ENCODE measurements around the gene EIF3A. TPM values are rescaled to one million over a fixed set of nuclear protein-coding genes. Genes with fewer than 3 reads are reported as not detected.

EIF3A gene
- polyA plus RNA-seq, 1 donor from 2014 or later = 38.6 TPM

GRCh38 chr10:119061352-119061751, 19.3 kb downstream of the EIF3A start:
- TF ChIP-seq CTCF (IDR thresholded peaks at IDR 0.05; ENCODE audit: poor library complexity, severe bottlenecking) = no peak
- no peak for TF ChIP-seq SMC3 (conservative IDR thresholded peaks at IDR 0.05; ENCODE audit: poor library complexity)
- no peak for TF ChIP-seq MXI1 (conservative IDR thresholded peaks at IDR 0.05; ENCODE audit: poor library complexity, severe bottlenecking)
- no peak for TF ChIP-seq EP300 (conservative IDR thresholded peaks at IDR 0.05; ENCODE audit: poor library complexity, severe bottlenecking)
- TF ChIP-seq EZH2 (IDR thresholded peaks at IDR 0.05; ENCODE audit: borderline replicate concordance, insufficient read depth, low read length, poor library complexity, severe bottlenecking) = no peak
- no peak for TF ChIP-seq REST (IDR thresholded peaks at IDR 0.05; ENCODE audit: borderline replicate concordance)
- TF ChIP-seq RAD21 (conservative IDR thresholded peaks at IDR 0.05) = no peak
- no peak for TF ChIP-seq TAF1 (IDR thresholded peaks at IDR 0.05; ENCODE audit: low read depth)
- TF ChIP-seq POLR2AphosphoS5 (IDR thresholded peaks at IDR 0.05) = no peak
- H3K9ac ChIP-seq (ENCODE audit: low read length) = no peak overlapping the region
- H3K4me2 ChIP-seq (ENCODE audit: low read length) = no peak overlapping the region
- no peak overlapping the region for H2AFZ ChIP-seq (ENCODE audit: low read depth, low read length)
- H3K9me3 ChIP-seq (ENCODE audit: low read length) = no peaks in the 10 kb centered on the region
- H3K27ac ChIP-seq (ENCODE audit: low read length) = no peak overlapping the region
- no peaks in the 10 kb centered on the region for H3F3A ChIP-seq (ENCODE audit: insufficient read depth, low read length, poor library complexity, severe bottlenecking)
- H4K20me1 ChIP-seq (ENCODE audit: insufficient read depth) = no peaks in the 10 kb centered on the region
- H3K4me3 ChIP-seq (ENCODE audit: low read length) = no peak overlapping the region
- peaks cover 30% of the 10 kb centered on the region for H3K36me3 ChIP-seq (ENCODE audit: insufficient read depth, low read length)
- H3K79me2 ChIP-seq (replicated peaks; ENCODE audit: insufficient read depth, low read length) = peaks cover 3% of the 10 kb centered on the region
- H3K9me2 ChIP-seq (ENCODE audit: insufficient read depth, low read length) = no peaks in the 10 kb centered on the region
- H3K27me3 ChIP-seq (ENCODE audit: insufficient read depth, low read depth, low read length) = no peaks in the 10 kb centered on the region

- TF ChIP-seq EZH2 (IDR thresholded peaks at IDR 0.05; ENCODE audit: borderline replicate concordance, insufficient read depth, low read length, poor library complexity, severe bottlenecking) (no peak), EP300 (conservative IDR thresholded peaks at IDR 0.05; ENCODE audit: poor library complexity, severe bottlenecking) (no peak), RAD21 (conservative IDR thresholded peaks at IDR 0.05) (no peak), TAF1 (IDR thresholded peaks at IDR 0.05; ENCODE audit: low read depth) (no peak), REST (IDR thresholded peaks at IDR 0.05; ENCODE audit: borderline replicate concordance) (no peak), CTCF (IDR thresholded peaks at IDR 0.05; ENCODE audit: poor library complexity, severe bottlenecking) (no peak), SMC3 (conservative IDR thresholded peaks at IDR 0.05; ENCODE audit: poor library complexity) (no peak), POLR2AphosphoS5 (IDR thresholded peaks at IDR 0.05) (no peak), MXI1 (conservative IDR thresholded peaks at IDR 0.05; ENCODE audit: poor library complexity, severe bottlenecking) (no peak)
- Histone ChIP-seq H3K9me3 (ENCODE audit: low read length) (no peaks in the 10 kb centered on the region), H4K20me1 (ENCODE audit: insufficient read depth) (no peaks in the 10 kb centered on the region), H3K4me3 (ENCODE audit: low read length) (no peak overlapping the region), H3K27me3 (ENCODE audit: insufficient read depth, low read depth, low read length) (no peaks in the 10 kb centered on the region), H3K9ac (ENCODE audit: low read length) (no peak overlapping the region), H3F3A (ENCODE audit: insufficient read depth, low read length, poor library complexity, severe bottlenecking) (no peaks in the 10 kb centered on the region), H3K27ac (ENCODE audit: low read length) (no peak overlapping the region), H2AFZ (ENCODE audit: low read depth, low read length) (no peak overlapping the region), H3K79me2 (replicated peaks; ENCODE audit: insufficient read depth, low read length) (peaks cover 3% of the 10 kb centered on the region), H3K9me2 (ENCODE audit: insufficient read depth, low read length) (no peaks in the 10 kb centered on the region), H3K36me3 (ENCODE audit: insufficient read depth, low read length) (peaks cover 32% of the 10 kb centered on the region), H3K4me2 (ENCODE audit: low read length) (no peak overlapping the region)
Measured at GRCh38 chr10:119060107-119060506, 20.5 kb downstream of the EIF3A start.
